ENCODE results near the gene LRRC56. TPM values are rescaled to one million over a fixed set of nuclear protein-coding genes. Genes with fewer than 3 reads are reported as not detected.

LRRC56 gene
- total and polyA plus RNA-seq, 4 donors, result 0.08 to 0.46 (median 0.20) TPM

DNA sequence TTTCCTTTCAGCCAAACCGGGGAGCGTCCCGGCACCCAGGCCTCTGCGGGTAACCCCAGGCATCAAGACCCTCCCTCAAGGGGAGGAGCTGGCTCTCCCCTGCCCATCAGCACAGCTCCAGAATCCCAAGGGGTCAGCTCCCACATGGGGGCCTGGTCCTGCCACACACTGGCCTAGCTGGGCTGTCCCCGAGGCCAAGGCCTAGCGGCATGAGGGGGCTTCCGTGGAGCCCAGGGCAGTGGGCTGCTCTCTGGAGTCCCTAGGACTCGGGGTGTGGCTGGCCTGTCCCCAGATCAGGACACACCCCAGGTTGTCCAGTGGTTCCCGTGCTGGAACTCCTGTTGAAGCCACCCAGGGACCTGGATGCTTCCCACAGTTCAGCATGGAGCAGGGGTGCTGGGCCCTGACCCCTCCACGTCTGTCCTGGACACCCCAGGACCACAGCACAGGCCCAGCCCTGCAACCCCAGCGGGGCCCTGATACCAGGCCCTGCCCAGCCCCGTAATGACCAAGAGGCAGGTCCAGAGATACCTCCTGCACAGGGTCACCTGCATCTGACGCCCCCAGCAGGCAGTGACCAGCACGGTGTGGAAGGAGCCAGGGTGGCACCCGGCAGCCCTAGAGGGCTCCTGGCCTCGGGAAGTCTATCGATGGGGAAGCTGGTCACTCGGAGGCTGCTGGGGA is 7.5 kb upstream of the LRRC56 start:
- H3K9me3 ChIP-seq (ENCODE audit: control insufficient read depth in 4 of 4, low read length in 3 of 4), result no peaks in the 10 kb centered on the region
- WGBS, result 91% methylated on average over 18 of the region's 18 CpGs
- H3K9ac ChIP-seq (ENCODE audit: low read depth in 1 of 2, low read length in 2 of 2), result no peak overlapping the region
- H3K4me1 ChIP-seq (ENCODE audit: control insufficient read depth in 4 of 4, insufficient read depth in 4 of 4, low read length in 3 of 4), result peaks cover 3 to 14% (median 9%) of the 10 kb centered on the region in 4 donors
- DNase-seq (ENCODE audit: low spot score), result peak; percentile 32
- peaks cover 0 to 11% (median 6%) of the 10 kb centered on the region in 4 donors for H3K36me3 ChIP-seq (ENCODE audit: control insufficient read depth in 4 of 4, insufficient read depth in 3 of 4, low read depth in 1 of 4, low read length in 3 of 4)
- H3K27me3 ChIP-seq (ENCODE audit: control insufficient read depth in 4 of 4, insufficient read depth in 4 of 4, low read length in 3 of 4), result no peaks in the 10 kb centered on the region
- no peak overlapping the region for H3K4me3 ChIP-seq (ENCODE audit: low read depth in 1 of 3, low read length in 3 of 3)
- no peak for TF ChIP-seq FOXA1 (IDR thresholded peaks at IDR 0.05)
- no peak for TF ChIP-seq JUND (IDR thresholded peaks at IDR 0.05)
- TF ChIP-seq SP1 (IDR thresholded peaks at IDR 0.05), result no peak
- TF ChIP-seq NR2F2 (IDR thresholded peaks at IDR 0.05), result no peak
- TF ChIP-seq HNF4A (conservative IDR thresholded peaks at IDR 0.05), result no peak
- TF ChIP-seq FOXA2 (IDR thresholded peaks at IDR 0.05), result no peak
- TF ChIP-seq TAF1 (conservative IDR thresholded peaks at IDR 0.05), result no peak
- no peak for TF ChIP-seq YY1 (IDR thresholded peaks at IDR 0.05)
- TF ChIP-seq, protein P1, sequence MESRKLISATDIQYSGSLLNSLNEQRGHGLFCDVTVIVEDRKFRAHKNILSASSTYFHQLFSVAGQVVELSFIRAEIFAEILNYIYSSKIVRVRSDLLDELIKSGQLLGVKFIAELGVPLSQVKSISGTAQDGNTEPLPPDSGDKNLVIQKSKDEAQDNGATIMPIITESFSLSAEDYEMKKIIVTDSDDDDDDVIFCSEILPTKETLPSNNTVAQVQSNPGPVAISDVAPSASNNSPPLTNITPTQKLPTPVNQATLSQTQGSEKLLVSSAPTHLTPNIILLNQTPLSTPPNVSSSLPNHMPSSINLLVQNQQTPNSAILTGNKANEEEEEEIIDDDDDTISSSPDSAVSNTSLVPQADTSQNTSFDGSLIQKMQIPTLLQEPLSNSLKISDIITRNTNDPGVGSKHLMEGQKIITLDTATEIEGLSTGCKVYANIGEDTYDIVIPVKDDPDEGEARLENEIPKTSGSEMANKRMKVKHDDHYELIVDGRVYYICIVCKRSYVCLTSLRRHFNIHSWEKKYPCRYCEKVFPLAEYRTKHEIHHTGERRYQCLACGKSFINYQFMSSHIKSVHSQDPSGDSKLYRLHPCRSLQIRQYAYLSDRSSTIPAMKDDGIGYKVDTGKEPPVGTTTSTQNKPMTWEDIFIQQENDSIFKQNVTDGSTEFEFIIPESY (IDR thresholded peaks at IDR 0.05), result no peak
- TF ChIP-seq EGR1 (IDR thresholded peaks at IDR 0.05; ENCODE audit: low read depth in 2 of 2), result no peak
- TF ChIP-seq, protein P2, sequence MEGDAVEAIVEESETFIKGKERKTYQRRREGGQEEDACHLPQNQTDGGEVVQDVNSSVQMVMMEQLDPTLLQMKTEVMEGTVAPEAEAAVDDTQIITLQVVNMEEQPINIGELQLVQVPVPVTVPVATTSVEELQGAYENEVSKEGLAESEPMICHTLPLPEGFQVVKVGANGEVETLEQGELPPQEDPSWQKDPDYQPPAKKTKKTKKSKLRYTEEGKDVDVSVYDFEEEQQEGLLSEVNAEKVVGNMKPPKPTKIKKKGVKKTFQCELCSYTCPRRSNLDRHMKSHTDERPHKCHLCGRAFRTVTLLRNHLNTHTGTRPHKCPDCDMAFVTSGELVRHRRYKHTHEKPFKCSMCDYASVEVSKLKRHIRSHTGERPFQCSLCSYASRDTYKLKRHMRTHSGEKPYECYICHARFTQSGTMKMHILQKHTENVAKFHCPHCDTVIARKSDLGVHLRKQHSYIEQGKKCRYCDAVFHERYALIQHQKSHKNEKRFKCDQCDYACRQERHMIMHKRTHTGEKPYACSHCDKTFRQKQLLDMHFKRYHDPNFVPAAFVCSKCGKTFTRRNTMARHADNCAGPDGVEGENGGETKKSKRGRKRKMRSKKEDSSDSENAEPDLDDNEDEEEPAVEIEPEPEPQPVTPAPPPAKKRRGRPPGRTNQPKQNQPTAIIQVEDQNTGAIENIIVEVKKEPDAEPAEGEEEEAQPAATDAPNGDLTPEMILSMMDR (IDR thresholded peaks at IDR 0.05; ENCODE audit: low read depth, low read length, missing input control), result no peak
- TF ChIP-seq RAD21 (IDR thresholded peaks at IDR 0.05), result no peak
- no peak for TF ChIP-seq HNF4G (IDR thresholded peaks at IDR 0.05)
- TF ChIP-seq, protein P3, sequence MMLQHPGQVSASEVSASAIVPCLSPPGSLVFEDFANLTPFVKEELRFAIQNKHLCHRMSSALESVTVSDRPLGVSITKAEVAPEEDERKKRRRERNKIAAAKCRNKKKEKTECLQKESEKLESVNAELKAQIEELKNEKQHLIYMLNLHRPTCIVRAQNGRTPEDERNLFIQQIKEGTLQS (IDR thresholded peaks at IDR 0.05), result no peak
- no peak for TF ChIP-seq RXRA (IDR thresholded peaks at IDR 0.05)
- TF ChIP-seq, protein P4, sequence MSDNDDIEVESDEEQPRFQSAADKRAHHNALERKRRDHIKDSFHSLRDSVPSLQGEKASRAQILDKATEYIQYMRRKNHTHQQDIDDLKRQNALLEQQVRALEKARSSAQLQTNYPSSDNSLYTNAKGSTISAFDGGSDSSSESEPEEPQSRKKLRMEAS (IDR thresholded peaks at IDR 0.05), result no peak
- TF ChIP-seq, protein P5, sequence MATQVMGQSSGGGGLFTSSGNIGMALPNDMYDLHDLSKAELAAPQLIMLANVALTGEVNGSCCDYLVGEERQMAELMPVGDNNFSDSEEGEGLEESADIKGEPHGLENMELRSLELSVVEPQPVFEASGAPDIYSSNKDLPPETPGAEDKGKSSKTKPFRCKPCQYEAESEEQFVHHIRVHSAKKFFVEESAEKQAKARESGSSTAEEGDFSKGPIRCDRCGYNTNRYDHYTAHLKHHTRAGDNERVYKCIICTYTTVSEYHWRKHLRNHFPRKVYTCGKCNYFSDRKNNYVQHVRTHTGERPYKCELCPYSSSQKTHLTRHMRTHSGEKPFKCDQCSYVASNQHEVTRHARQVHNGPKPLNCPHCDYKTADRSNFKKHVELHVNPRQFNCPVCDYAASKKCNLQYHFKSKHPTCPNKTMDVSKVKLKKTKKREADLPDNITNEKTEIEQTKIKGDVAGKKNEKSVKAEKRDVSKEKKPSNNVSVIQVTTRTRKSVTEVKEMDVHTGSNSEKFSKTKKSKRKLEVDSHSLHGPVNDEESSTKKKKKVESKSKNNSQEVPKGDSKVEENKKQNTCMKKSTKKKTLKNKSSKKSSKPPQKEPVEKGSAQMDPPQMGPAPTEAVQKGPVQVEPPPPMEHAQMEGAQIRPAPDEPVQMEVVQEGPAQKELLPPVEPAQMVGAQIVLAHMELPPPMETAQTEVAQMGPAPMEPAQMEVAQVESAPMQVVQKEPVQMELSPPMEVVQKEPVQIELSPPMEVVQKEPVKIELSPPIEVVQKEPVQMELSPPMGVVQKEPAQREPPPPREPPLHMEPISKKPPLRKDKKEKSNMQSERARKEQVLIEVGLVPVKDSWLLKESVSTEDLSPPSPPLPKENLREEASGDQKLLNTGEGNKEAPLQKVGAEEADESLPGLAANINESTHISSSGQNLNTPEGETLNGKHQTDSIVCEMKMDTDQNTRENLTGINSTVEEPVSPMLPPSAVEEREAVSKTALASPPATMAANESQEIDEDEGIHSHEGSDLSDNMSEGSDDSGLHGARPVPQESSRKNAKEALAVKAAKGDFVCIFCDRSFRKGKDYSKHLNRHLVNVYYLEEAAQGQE (IDR thresholded peaks at IDR 0.05), result no peak
- H3K27ac ChIP-seq (ENCODE audit: low read depth in 1 of 2, low read length in 2 of 2), result no peak overlapping the region

Measured in liver (tissue), 9 donors.